Suprapubic skin (tissue), 4 donors: Measurements from ENCODE around the gene ASTN2. TPM values are rescaled to one million over a fixed set of nuclear protein-coding genes. Genes with fewer than 3 reads are reported as not detected.

Experiments used
- DNase-seq, 2 donors: peaks; one replicate each; pipeline ENCODE4 v3.0.0-alpha.2; 2019; ENCODE audit warnings: low spot score in 2 of 2
- H3K27ac ChIP-seq: fragments of 200-600 bp; sonication (generic); one replicate; pipeline ENCODE4 v1.5.1; 2019
- H3K27me3 ChIP-seq: fragments of 200-600 bp; sonication (generic); one replicate; pipeline ENCODE4 v1.5.1; 2019
- H3K36me3 ChIP-seq: fragments of 200-600 bp; sonication (generic); one replicate; pipeline ENCODE4 v1.5.1; 2019
- H3K4me1 ChIP-seq: fragments of 200-600 bp; sonication (generic); one replicate; pipeline ENCODE4 v1.5.1; 2019
- H3K4me3 ChIP-seq: fragments of 200-600 bp; sonication (generic); one replicate; pipeline ENCODE4 v1.5.1; 2019; ENCODE audit warnings: mild to moderate bottlenecking
- H3K9me3 ChIP-seq: fragments of 200-600 bp; sonication (generic); one replicate; pipeline ENCODE4 v1.5.1; 2019
- EP300 ChIP-seq: sonication (generic); formaldehyde crosslinking; IDR thresholded peaks from one replicate; pipeline ENCODE4 v1.6.1; 2017; ENCODE audit warnings: antibody characterized with exemption
- POLR2A ChIP-seq, 2 donors: fragments of 450-650 bp; IDR thresholded peaks; one replicate each; pipeline ENCODE4 v1.6.1; 2017; ENCODE audit warnings: antibody characterized with exemption in 2 of 2, mild to moderate bottlenecking in 2 of 2, moderate library complexity in 2 of 2
- POLR2AphosphoS5 ChIP-seq, 3 donors: sonication (generic); formaldehyde crosslinking; IDR thresholded peaks; one replicate each; pipeline ENCODE4 v1.6.1; 2017; ENCODE audit warnings: antibody characterized with exemption in 3 of 3
- WGBS: methylation state at CpG from one replicate; pipeline ENCODE4 v1.1.5; 2018; 5-methylcytosine and 5-hydroxymethylcytosine counted together
- total RNA-seq, 4 donors: library from RNA; depleted of rRNA; stranded (reverse); fragments of >200 nt; gene quantifications; one replicate each; pipeline ENCODE4 v1.1.0, GENCODE V29; 2016
- TF ChIP-seq, protein P1 (sequence below), 2 donors: fragments of 200-600 bp in 1 of 2; fragments of 450-650 bp in 1 of 2; sonication (generic) in 1 of 2; IDR thresholded peaks; one replicate each; pipeline ENCODE4 v1.5.1; 2016 to 2019; ENCODE audit warnings: antibody characterized with exemption in 2 of 2, mild to moderate bottlenecking in 1 of 2, moderate library complexity in 1 of 2

Gene ASTN2
- total RNA-seq, 4 donors from 2014 or later: 2.0 to 6.9 (median 3.8) TPM

DNA sequence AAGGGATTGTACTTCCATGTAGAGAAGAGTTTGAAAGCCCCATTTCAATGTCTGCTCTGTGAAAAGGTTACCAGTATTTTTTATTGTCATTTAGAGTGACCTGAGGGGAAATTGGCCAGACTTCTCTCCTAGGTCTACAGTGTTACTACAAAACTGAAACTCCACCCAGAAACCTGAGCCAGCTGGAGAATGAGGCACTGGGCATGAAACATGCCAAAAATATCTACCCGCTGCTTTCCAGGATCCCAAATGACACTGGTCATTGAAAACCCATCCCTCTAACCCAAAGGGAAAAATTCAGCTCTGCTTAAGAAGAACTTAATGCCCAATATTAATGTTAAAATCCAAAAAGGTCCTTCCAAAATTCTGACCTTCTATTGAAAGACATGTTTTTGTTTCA lies 826.9 kb downstream of the ASTN2 start:
- no peak overlapping the region for H3K4me3 ChIP-seq
- 74% methylated on average over 1 of the region's 1 CpG for WGBS
- H3K4me1 ChIP-seq: no peaks in the 10 kb centered on the region
- H3K27me3 ChIP-seq: no peaks in the 10 kb centered on the region
- no peak for DNase-seq
- no peak for TF ChIP-seq POLR2A (IDR thresholded peaks at IDR 0.05)
- TF ChIP-seq, protein P1, sequence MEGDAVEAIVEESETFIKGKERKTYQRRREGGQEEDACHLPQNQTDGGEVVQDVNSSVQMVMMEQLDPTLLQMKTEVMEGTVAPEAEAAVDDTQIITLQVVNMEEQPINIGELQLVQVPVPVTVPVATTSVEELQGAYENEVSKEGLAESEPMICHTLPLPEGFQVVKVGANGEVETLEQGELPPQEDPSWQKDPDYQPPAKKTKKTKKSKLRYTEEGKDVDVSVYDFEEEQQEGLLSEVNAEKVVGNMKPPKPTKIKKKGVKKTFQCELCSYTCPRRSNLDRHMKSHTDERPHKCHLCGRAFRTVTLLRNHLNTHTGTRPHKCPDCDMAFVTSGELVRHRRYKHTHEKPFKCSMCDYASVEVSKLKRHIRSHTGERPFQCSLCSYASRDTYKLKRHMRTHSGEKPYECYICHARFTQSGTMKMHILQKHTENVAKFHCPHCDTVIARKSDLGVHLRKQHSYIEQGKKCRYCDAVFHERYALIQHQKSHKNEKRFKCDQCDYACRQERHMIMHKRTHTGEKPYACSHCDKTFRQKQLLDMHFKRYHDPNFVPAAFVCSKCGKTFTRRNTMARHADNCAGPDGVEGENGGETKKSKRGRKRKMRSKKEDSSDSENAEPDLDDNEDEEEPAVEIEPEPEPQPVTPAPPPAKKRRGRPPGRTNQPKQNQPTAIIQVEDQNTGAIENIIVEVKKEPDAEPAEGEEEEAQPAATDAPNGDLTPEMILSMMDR (IDR thresholded peaks at IDR 0.05): no peak
- no peak for TF ChIP-seq EP300
- no peak for TF ChIP-seq POLR2AphosphoS5 (IDR thresholded peaks at IDR 0.05)
- peaks cover 7% of the 10 kb centered on the region for H3K9me3 ChIP-seq
- no peak overlapping the region for H3K27ac ChIP-seq
- H3K36me3 ChIP-seq: no peaks in the 10 kb centered on the region

DNA sequence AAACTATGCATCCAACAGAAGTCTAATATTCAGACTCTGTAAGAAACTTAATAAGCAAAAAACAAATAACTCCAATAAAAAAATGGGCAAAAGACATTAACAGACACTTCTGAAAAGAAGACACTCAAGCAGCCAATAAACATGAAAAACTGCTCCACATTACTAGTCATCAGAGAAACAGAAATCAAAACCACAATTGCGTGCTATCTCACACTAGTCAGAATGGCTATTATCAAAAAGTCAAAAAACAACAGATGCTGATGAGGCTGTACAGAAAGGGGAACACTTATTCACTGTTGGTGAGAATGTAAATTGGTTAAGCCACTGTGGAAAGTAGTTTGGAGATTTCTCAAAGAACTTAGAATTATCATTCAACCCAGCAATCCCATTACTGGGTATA lies 829.0 kb downstream of the ASTN2 start:
- 92% methylated on average over 1 of the region's 1 CpG for WGBS
- H3K27me3 ChIP-seq: no peaks in the 10 kb centered on the region

DNA sequence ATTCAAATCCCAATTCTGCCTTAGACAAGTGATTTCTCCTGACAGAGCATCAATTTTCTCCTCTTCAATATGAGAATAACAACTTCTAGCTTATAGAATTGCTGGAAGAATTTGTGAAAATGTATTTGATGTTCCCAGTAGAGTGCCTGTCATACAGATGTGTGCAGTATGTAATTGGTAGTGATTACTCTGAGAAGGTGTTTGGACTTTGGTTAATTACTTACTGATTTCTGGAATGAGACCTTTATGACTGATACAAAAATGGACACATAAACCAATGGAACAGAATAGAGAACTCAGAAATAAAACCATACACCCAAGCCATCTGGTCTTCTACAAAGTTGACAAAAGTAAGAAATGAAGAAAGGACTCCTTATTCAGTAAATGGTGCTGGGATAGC lies 829.7 kb downstream of the ASTN2 start:
- no peak for TF ChIP-seq POLR2A (IDR thresholded peaks at IDR 0.05)
- no peak for TF ChIP-seq POLR2AphosphoS5 (IDR thresholded peaks at IDR 0.05)
- no peak for TF ChIP-seq EP300
- TF ChIP-seq, protein P1 (IDR thresholded peaks at IDR 0.05): no peak
- peaks cover 7% of the 10 kb centered on the region for H3K9me3 ChIP-seq
- no peaks in the 10 kb centered on the region for H3K27me3 ChIP-seq
- no peak overlapping the region for H3K4me3 ChIP-seq
- DNase-seq: no peak
- no peak overlapping the region for H3K27ac ChIP-seq
- H3K36me3 ChIP-seq: no peaks in the 10 kb centered on the region
- peaks cover 4% of the 10 kb centered on the region for H3K4me1 ChIP-seq

More for the DNA sequence above, 829.0 kb downstream of the ASTN2 start:
- TF ChIP-seq EP300 (no peak), POLR2A (IDR thresholded peaks at IDR 0.05) (no peak), POLR2AphosphoS5 (IDR thresholded peaks at IDR 0.05) (no peak)
- TF ChIP-seq, protein P1 (IDR thresholded peaks at IDR 0.05): no peak
- H3K27ac ChIP-seq: no peak overlapping the region
- no peaks in the 10 kb centered on the region for H3K36me3 ChIP-seq
- H3K9me3 ChIP-seq: peaks cover 7% of the 10 kb centered on the region
- no peak for DNase-seq
- H3K4me1 ChIP-seq: peaks cover 2% of the 10 kb centered on the region
- H3K4me3 ChIP-seq: no peak overlapping the region

DNA sequence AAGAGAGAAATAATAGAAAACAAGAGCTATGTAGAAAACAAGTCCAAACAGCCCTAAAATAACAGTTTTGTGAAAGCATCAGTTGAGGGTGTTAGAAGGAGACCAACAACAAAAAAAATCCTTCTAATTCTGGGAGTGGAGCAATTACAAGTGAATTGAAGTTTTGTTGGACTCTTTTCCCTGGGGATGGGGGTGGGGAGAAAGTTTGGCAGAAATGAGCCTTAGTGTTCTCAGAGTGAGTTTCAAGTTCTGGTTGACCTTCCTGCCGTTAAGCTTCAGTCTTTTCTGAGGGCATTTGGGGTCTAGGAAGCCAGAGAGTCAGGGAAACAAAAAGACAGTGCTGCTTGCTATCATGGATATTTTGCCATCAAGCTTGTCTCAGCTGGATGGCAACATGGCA lies 834.0 kb downstream of the ASTN2 start:
- peaks cover 4% of the 10 kb centered on the region for H3K4me1 ChIP-seq
- H3K9me3 ChIP-seq: no peaks in the 10 kb centered on the region
- H3K27me3 ChIP-seq: no peaks in the 10 kb centered on the region
- TF ChIP-seq POLR2AphosphoS5 (IDR thresholded peaks at IDR 0.05) (no peak), POLR2A (IDR thresholded peaks at IDR 0.05) (no peak), EP300 (no peak)
- TF ChIP-seq, protein P1 (IDR thresholded peaks at IDR 0.05): no peak
- 39% methylated on average over 1 of the region's 1 CpG for WGBS
- H3K4me3 ChIP-seq: no peak overlapping the region
- no peak for DNase-seq
- no peak overlapping the region for H3K27ac ChIP-seq
- no peaks in the 10 kb centered on the region for H3K36me3 ChIP-seq

DNA sequence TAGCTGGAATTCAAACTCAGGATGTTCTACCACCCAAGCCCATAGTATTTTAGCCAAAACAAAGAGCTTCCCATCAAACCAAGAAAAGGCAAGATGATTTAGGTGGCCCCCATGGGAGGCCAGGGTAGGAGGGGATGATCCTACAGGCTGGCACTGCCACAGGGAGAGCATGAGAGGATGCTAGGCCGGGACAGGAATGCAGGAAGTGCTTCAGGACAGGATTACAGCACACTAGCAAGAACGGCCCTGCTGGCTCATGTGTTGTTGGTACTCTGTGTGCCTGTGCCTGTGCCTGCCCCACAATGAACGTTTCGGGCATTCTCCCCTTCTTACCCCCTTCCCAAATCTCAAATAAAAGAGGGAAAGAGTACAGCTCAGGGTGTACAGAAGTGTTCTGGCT lies 838.5 kb downstream of the ASTN2 start:
- Histone ChIP-seq H3K9me3 (no peaks in the 10 kb centered on the region), H3K27me3 (no peaks in the 10 kb centered on the region), H3K27ac (no peak overlapping the region), H3K36me3 (no peaks in the 10 kb centered on the region), H3K4me3 (no peak overlapping the region), H3K4me1 (peaks cover 15% of the 10 kb centered on the region)
- WGBS: 55% methylated on average over 4 of the region's 4 CpGs
- TF ChIP-seq POLR2A (IDR thresholded peaks at IDR 0.05): no peak
- no peak for TF ChIP-seq EP300
- TF ChIP-seq, protein P1 (IDR thresholded peaks at IDR 0.05): no peak
- no peak for DNase-seq
